ENCODE results near the gene GABRP.
"Not testable (repeated sequence)": the region's sequence is repeated elsewhere in the genome, so short reads cannot be mapped to it uniquely, and the experiment has no call there.

The GABRP gene

GRCh38 chr5:170783498-170784247 lies at the start of gene GABRP:
TSS of gene GABRP (plus strand) at chr5:170783725. CDS start at chr5:170788616, 4,891 bp downstream.
- no peak for FAIRE-seq

- no peak for FAIRE-seq
Measured at GRCh38 chr5:170736966-170737365, 46.6 kb upstream of the GABRP start.

- FAIRE-seq: no peak
Measured at GRCh38 chr5:170737591-170737990, 45.9 kb upstream of the GABRP start.

- no peak for FAIRE-seq
Measured at GRCh38 chr5:170738840-170739239, 44.7 kb upstream of the GABRP start.

GRCh38 chr5:170739446-170739845 lies 44.1 kb upstream of the GABRP start:
- no peak for FAIRE-seq

- no peak for FAIRE-seq
Measured at GRCh38 chr5:170740551-170741205, 42.8 kb upstream of the GABRP start.

- FAIRE-seq: no peak
Measured at GRCh38 chr5:170741801-170742200, 41.7 kb upstream of the GABRP start.

- no peak for FAIRE-seq
Measured at GRCh38 chr5:170743876-170744212, 39.7 kb upstream of the GABRP start.

- FAIRE-seq: no peak
Measured at GRCh38 chr5:170745481-170746071, 37.9 kb upstream of the GABRP start.

- no peak for FAIRE-seq
Measured at GRCh38 chr5:170746075-170746960, 37.2 kb upstream of the GABRP start.

GRCh38 chr5:170746961-170747340 lies 36.6 kb upstream of the GABRP start:
- no peak for FAIRE-seq

GRCh38 chr5:170747357-170747756 lies 36.2 kb upstream of the GABRP start:
- no peak for FAIRE-seq

- no peak for FAIRE-seq
Measured at GRCh38 chr5:170747851-170748250, 35.7 kb upstream of the GABRP start.

- no peak for FAIRE-seq
Measured at GRCh38 chr5:170748951-170749471, 34.5 kb upstream of the GABRP start.

GRCh38 chr5:170749911-170750431 lies 33.6 kb upstream of the GABRP start:
- FAIRE-seq: no peak

- no peak for FAIRE-seq
Measured at GRCh38 chr5:170750791-170751190, 32.7 kb upstream of the GABRP start.

- FAIRE-seq: no peak
Measured at GRCh38 chr5:170751631-170752030, 31.9 kb upstream of the GABRP start.

- no peak for FAIRE-seq
Measured at GRCh38 chr5:170752257-170753215, 31.0 kb upstream of the GABRP start.

GRCh38 chr5:170753311-170753710 lies 30.2 kb upstream of the GABRP start:
- FAIRE-seq: no peak

- not testable (repeated sequence) for FAIRE-seq
Measured at GRCh38 chr5:170754508-170754907, 29.0 kb upstream of the GABRP start.

GRCh38 chr5:170755679-170756456 lies 27.7 kb upstream of the GABRP start:
- FAIRE-seq: no peak
